SU-DHL-6 (cell line): ENCODE data around the gene CWF19L2.

Experiments used
- EZH2phosphoT487 ChIP-seq: fragments of 200-600 bp; sonication (generic), shearing (Covaris generic); conservative IDR thresholded peaks from 2 replicates; pipeline ENCODE4 v1.6.1; 2018; ENCODE audit warnings: mild to moderate bottlenecking, antibody characterized with exemption, low read length, moderate library complexity, mixed read lengths
- TF ChIP-seq, protein P1 (sequence below): fragments of 200-600 bp; sonication (generic); IDR thresholded peaks from one replicate; pipeline ENCODE4 v1.5.1; 2017; ENCODE audit warnings: antibody characterized with exemption, mild to moderate bottlenecking, low read length, moderate library complexity; ENCODE audit not compliant: insufficient read depth, poor library complexity, severe bottlenecking

- TF ChIP-seq, protein P1, sequence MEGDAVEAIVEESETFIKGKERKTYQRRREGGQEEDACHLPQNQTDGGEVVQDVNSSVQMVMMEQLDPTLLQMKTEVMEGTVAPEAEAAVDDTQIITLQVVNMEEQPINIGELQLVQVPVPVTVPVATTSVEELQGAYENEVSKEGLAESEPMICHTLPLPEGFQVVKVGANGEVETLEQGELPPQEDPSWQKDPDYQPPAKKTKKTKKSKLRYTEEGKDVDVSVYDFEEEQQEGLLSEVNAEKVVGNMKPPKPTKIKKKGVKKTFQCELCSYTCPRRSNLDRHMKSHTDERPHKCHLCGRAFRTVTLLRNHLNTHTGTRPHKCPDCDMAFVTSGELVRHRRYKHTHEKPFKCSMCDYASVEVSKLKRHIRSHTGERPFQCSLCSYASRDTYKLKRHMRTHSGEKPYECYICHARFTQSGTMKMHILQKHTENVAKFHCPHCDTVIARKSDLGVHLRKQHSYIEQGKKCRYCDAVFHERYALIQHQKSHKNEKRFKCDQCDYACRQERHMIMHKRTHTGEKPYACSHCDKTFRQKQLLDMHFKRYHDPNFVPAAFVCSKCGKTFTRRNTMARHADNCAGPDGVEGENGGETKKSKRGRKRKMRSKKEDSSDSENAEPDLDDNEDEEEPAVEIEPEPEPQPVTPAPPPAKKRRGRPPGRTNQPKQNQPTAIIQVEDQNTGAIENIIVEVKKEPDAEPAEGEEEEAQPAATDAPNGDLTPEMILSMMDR, result no peak
- TF ChIP-seq EZH2phosphoT487, result no peak
Observed at GRCh38 chr11:107446822-107447431, 10.7 kb downstream of the CWF19L2 start.
